ENCODE measurements around the gene PDPR. TPM values are rescaled to one million over a fixed set of nuclear protein-coding genes. Genes with fewer than 3 reads are reported as not detected.
"Not testable (repeated sequence)": the region's sequence is repeated elsewhere in the genome, so short reads cannot be mapped to it uniquely, and the experiment has no call there.

PDPR gene
- total RNA-seq, 2 donors from 2014 or later, result 19.3 to 26.4 TPM

GRCh38 chr16:70161350-70161749 is 47.2 kb downstream of the PDPR start:
- DNase-seq (ENCODE audit: low spot score), result no peak
- Histone ChIP-seq H3K36me3 (peaks cover 35% of the 10 kb centered on the region), H3K4me3 (no peak overlapping the region), H3K27ac (no peak overlapping the region), H3K4me1 (peaks cover 0 to 4% of the 10 kb centered on the region in 2 donors), H3K27me3 (no peaks in the 10 kb centered on the region), H3K9me3 (no peaks in the 10 kb centered on the region)
- no peak for TF ChIP-seq CTCF (IDR thresholded peaks at IDR 0.05)

GRCh38 chr16:70162041-70162451 is 47.9 kb downstream of the PDPR start:
- no peak for TF ChIP-seq CTCF (IDR thresholded peaks at IDR 0.05)
- Histone ChIP-seq H3K4me3 (no peak overlapping the region), H3K27ac (no peak overlapping the region), H3K4me1 (peaks cover 0 to 4% of the 10 kb centered on the region in 2 donors), H3K9me3 (no peaks in the 10 kb centered on the region), H3K36me3 (peaks cover 28% of the 10 kb centered on the region), H3K27me3 (no peaks in the 10 kb centered on the region)
- DNase-seq (ENCODE audit: low spot score), result no peak

- no peaks in the 10 kb centered on the region for H3K27me3 ChIP-seq
- H3K27ac ChIP-seq, result no peak overlapping the region
- H3K4me1 ChIP-seq, result peaks cover 0 to 4% of the 10 kb centered on the region in 2 donors
- H3K9me3 ChIP-seq, result no peaks in the 10 kb centered on the region
- no peak for TF ChIP-seq CTCF (IDR thresholded peaks at IDR 0.05)
- H3K36me3 ChIP-seq, result peaks cover 12% of the 10 kb centered on the region
- no peak overlapping the region for H3K4me3 ChIP-seq
- no peak for DNase-seq (ENCODE audit: low spot score)
Measured at GRCh38 chr16:70163596-70163995, 49.5 kb downstream of the PDPR start.

GRCh38 chr16:70166688-70167087 is 52.6 kb downstream of the PDPR start:
- H3K4me1 ChIP-seq; H3K27me3 ChIP-seq; H3K36me3 ChIP-seq; H3K9me3 ChIP-seq; DNase-seq (ENCODE audit: low spot score); H3K27ac ChIP-seq; H3K4me3 ChIP-seq: not testable (repeated sequence)

- not testable (repeated sequence) for H3K27ac ChIP-seq; DNase-seq (ENCODE audit: low spot score); H3K4me1 ChIP-seq; H3K36me3 ChIP-seq; H3K9me3 ChIP-seq; H3K27me3 ChIP-seq; H3K4me3 ChIP-seq
Measured at GRCh38 chr16:70173212-70173837, 59.2 kb downstream of the PDPR start, which contains the start of gene CLEC18C. Gene CLEC18C (plus strand): TSS chr16:70173787. CDS start chr16:70174279, 492 bp downstream.

- not testable (repeated sequence) for H3K9me3 ChIP-seq; H3K27ac ChIP-seq; H3K27me3 ChIP-seq; DNase-seq (ENCODE audit: low spot score); H3K4me3 ChIP-seq; H3K36me3 ChIP-seq; H3K4me1 ChIP-seq
Measured at GRCh38 chr16:70173916-70174315, 59.8 kb downstream of the PDPR start.

- not testable (repeated sequence) for DNase-seq (ENCODE audit: low spot score); H3K27me3 ChIP-seq; H3K36me3 ChIP-seq; H3K9me3 ChIP-seq; H3K27ac ChIP-seq; H3K4me1 ChIP-seq; H3K4me3 ChIP-seq
Measured at GRCh38 chr16:70174387-70174932, 60.3 kb downstream of the PDPR start.

- H3K9me3 ChIP-seq; H3K27me3 ChIP-seq; H3K36me3 ChIP-seq; H3K4me1 ChIP-seq; DNase-seq (ENCODE audit: low spot score): not testable (repeated sequence)
- Histone ChIP-seq H3K27ac (peak overlapping the region in 1 of 2 donors; percentile 61), H3K4me3 (peak overlapping the region; percentile 36 to 47)
Measured at GRCh38 chr16:70187858-70188607, 73.9 kb downstream of the PDPR start.

- H3K27me3 ChIP-seq; H3K4me1 ChIP-seq; H3K9me3 ChIP-seq; H3K36me3 ChIP-seq; DNase-seq (ENCODE audit: low spot score): not testable (repeated sequence)
- Histone ChIP-seq H3K4me3 (peak overlapping the region; percentile 36 to 47), H3K27ac (peak overlapping the region in 1 of 2 donors; percentile 61)
Measured at GRCh38 chr16:70188608-70188915, 74.4 kb downstream of the PDPR start.

GRCh38 chr16:70190574-70190973 is 76.4 kb downstream of the PDPR start:
- H3K4me3 ChIP-seq; DNase-seq (ENCODE audit: low spot score); H3K9me3 ChIP-seq; H3K27ac ChIP-seq; H3K4me1 ChIP-seq; H3K27me3 ChIP-seq; H3K36me3 ChIP-seq: not testable (repeated sequence)

- H3K27me3 ChIP-seq; H3K36me3 ChIP-seq; H3K4me1 ChIP-seq; H3K4me3 ChIP-seq; DNase-seq (ENCODE audit: low spot score); H3K27ac ChIP-seq; H3K9me3 ChIP-seq: not testable (repeated sequence)
Measured at GRCh38 chr16:70196683-70197300, 82.7 kb downstream of the PDPR start.

All from right atrium auricular region (tissue), 2 donors.